GM12878 (cell line): ENCODE measurements around the gene NT5DC4. TPM values are rescaled to one million over a fixed set of nuclear protein-coding genes. Genes with fewer than 3 reads are reported as not detected.

Experiments used
- CBFB ChIP-seq: IDR thresholded peaks from 2 replicates; pipeline ENCODE4 v1.6.1; 2016; ENCODE audit warnings: antibody characterized with exemption, low read depth
- EP300 ChIP-seq, 2 experiments: fragments of 150-350 bp in 1 of 2; IDR thresholded peaks; 2 replicates each; pipeline ENCODE4 v1.6.1; 2011 to 2012; ENCODE audit warnings: low read depth in 2 of 2, low read length in 2 of 2, borderline replicate concordance in 1 of 2, improper control_type of control experiment in 1 of 2, inconsistent platforms in 1 of 2; ENCODE audit not compliant: control insufficient read depth in 1 of 2
- ESRRA ChIP-seq: IDR thresholded peaks from 2 replicates; pipeline ENCODE4 v1.6.1; 2012; ENCODE audit warnings: mild to moderate bottlenecking, low read length, improper control_type of control experiment
- FOXK2 ChIP-seq: fragments of 450-650 bp; IDR thresholded peaks from 2 replicates; pipeline ENCODE4 v1.6.1; 2017; ENCODE audit warnings: mild to moderate bottlenecking, moderate library complexity
- IKZF1 ChIP-seq: fragments of 450-650 bp; conservative IDR thresholded peaks from 2 replicates; pipeline ENCODE4 v1.6.1; 2017; ENCODE audit warnings: antibody characterized with exemption, mild to moderate bottlenecking
- IKZF2 ChIP-seq, 2 experiments: fragments of 450-650 bp; IDR thresholded peaks; 2 replicates each; pipeline ENCODE4 v1.6.1; 2017; ENCODE audit warnings: mild to moderate bottlenecking in 2 of 2, moderate library complexity in 2 of 2
- IRF4 ChIP-seq: IDR thresholded peaks from 2 replicates; pipeline ENCODE4 v1.6.1; 2011; ENCODE audit warnings: low read depth, low read length
- JUND ChIP-seq: IDR thresholded peaks from 2 replicates; pipeline ENCODE4 v1.6.1; 2012; ENCODE audit warnings: low read depth, mild to moderate bottlenecking, low read length, improper control_type of control experiment, moderate library complexity
- LARP7 ChIP-seq: fragments of 450-650 bp; IDR thresholded peaks from 2 replicates; pipeline ENCODE4 v1.6.1; 2017; ENCODE audit warnings: mild to moderate bottlenecking
- MEF2B ChIP-seq: fragments of 450-650 bp; IDR thresholded peaks from 2 replicates; pipeline ENCODE4 v1.6.1; 2018; ENCODE audit warnings: mild to moderate bottlenecking, moderate library complexity; ENCODE audit not compliant: partially characterized antibody, poor library complexity, severe bottlenecking
- POLR2A ChIP-seq: IDR thresholded peaks from 2 replicates; pipeline ENCODE4 v1.6.1; 2011; ENCODE audit warnings: low read depth, mild to moderate bottlenecking, low read length
- RFX5 ChIP-seq: IDR thresholded peaks from 2 replicates; pipeline ENCODE4 v1.6.1; 2011; ENCODE audit warnings: low read depth, low read length, improper control_type of control experiment
- SMARCA5 ChIP-seq: fragments of 450-650 bp; IDR thresholded peaks from 2 replicates; pipeline ENCODE4 v1.6.1; 2017; ENCODE audit warnings: mild to moderate bottlenecking
- SPI1 ChIP-seq: IDR thresholded peaks from 2 replicates; pipeline ENCODE4 v1.6.1; 2011; ENCODE audit warnings: low read depth, mild to moderate bottlenecking, low read length, moderate library complexity, borderline replicate concordance; ENCODE audit not compliant: insufficient read depth
- STAT1 ChIP-seq: fragments of 450-650 bp; conservative IDR thresholded peaks from 2 replicates; pipeline ENCODE4 v1.6.1; 2014; ENCODE audit warnings: antibody characterized with exemption, mild to moderate bottlenecking
- TAF1 ChIP-seq: IDR thresholded peaks from 2 replicates; pipeline ENCODE4 v1.6.1; 2011; ENCODE audit warnings: mild to moderate bottlenecking, low read depth, low read length, borderline replicate concordance
- TBL1XR1 ChIP-seq: IDR thresholded peaks from 2 replicates; pipeline ENCODE4 v1.6.1; 2012; ENCODE audit warnings: low read depth, low read length, improper control_type of control experiment
- ZNF217 ChIP-seq: fragments of 450-650 bp; IDR thresholded peaks from 2 replicates; pipeline ENCODE4 v1.6.1; 2017; ENCODE audit warnings: antibody characterized with exemption, mild to moderate bottlenecking
- ZZZ3 ChIP-seq: IDR thresholded peaks from 2 replicates; pipeline ENCODE4 v1.6.1; 2011; ENCODE audit warnings: low read depth; ENCODE audit not compliant: control insufficient read depth, insufficient read length
- polyA plus RNA-seq, 11 experiments: library from polyadenylated mRNA; depleted of rRNA in 4 of 11; unstranded in 6 of 11; stranded (reverse) in 5 of 11; fragments of >200 nt; fragmentation: Nextera tagmentation in 4 of 11; fragmentation: Illumina TruSeq in 1 of 11; extraction: Ambion mirVana in 4 of 11; extraction: Trizol in 1 of 11; gene quantifications; 1 replicate in 1 of 11; 2 replicates in 10 of 11; pipeline versions ENCODE4 v1.2.1 to v1.2.3, GENCODE V29; 2011 to 2016; ENCODE audit warnings: inconsistent platforms in 2 of 11, missing spikeins in 2 of 11, low read depth in 1 of 11
- total RNA-seq, 4 experiments: library from RNA; depleted of rRNA in 3 of 4; stranded (reverse); fragments of >200 nt in 3 of 4; fragmentation: Illumina TruSeq in 1 of 4; extraction: Trizol in 1 of 4; gene quantifications; 2 replicates each; pipeline versions ENCODE4 v1.2.1 to v1.2.3, GENCODE V29; 2013 to 2021
- TF ChIP-seq, protein P1 (sequence below): fragments of 450-650 bp; formaldehyde crosslinking; IDR thresholded peaks from 2 replicates; pipeline ENCODE4 v1.4.0; 2022; ENCODE audit warnings: mild to moderate bottlenecking, moderate library complexity
- TF ChIP-seq, protein P2 (sequence below): IDR thresholded peaks from 2 replicates; pipeline ENCODE4 v1.6.1; 2011; ENCODE audit warnings: low read depth, low read length, improper control_type of control experiment, borderline replicate concordance
- TF ChIP-seq, protein P3 (sequence below): fragments of 450-650 bp; IDR thresholded peaks from 2 replicates; pipeline ENCODE4 v1.6.1; 2017; ENCODE audit warnings: mild to moderate bottlenecking
- TF ChIP-seq, protein P4 (sequence below): fragments of 450-650 bp; formaldehyde crosslinking; IDR thresholded peaks from 2 replicates; pipeline ENCODE4 v1.4.0; 2020; ENCODE audit warnings: mild to moderate bottlenecking, moderate library complexity

Gene NT5DC4
- total and polyA plus RNA-seq, 10 of the 15 experiments (the other 5 are each of a cell fraction or from before 2014, with no cell fraction given): 0.04 to 2.6 (median 0.32) TPM; not detected in 2

DNA sequence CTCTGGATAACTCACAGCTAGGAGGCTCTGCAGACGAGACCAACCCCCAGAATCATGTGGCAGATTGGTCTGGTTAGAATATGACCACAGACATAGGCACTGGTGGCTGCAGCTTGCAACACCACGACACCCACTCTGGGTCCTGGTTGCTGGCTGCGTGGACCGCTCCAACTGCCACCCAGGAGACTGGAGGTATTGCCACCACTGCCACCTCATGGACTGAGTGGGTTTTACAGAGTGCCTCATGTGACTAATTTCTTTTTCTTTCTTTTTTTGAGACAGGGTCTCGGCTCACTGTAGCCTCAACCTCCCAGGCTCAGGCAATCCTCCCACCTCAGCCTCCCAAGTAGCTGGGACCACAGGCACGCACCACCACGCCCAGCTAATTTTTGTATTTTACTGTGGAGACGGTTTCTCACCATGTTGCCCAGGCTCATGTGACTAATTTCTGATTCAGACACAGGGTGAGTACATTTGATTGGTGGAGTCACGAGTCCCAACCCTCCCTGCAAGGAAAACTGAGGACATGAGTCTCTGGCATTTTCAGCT lies 29.9 kb upstream of the NT5DC4 start (continued):
- no peak for TF ChIP-seq RFX5
- TF ChIP-seq FOXK2: no peak
- no peak for TF ChIP-seq MEF2B
- no peak for TF ChIP-seq SPI1
- TF ChIP-seq SMARCA5: peak; percentile 79; the same call in 1 of the 2 replicates
- TF ChIP-seq, protein P1, sequence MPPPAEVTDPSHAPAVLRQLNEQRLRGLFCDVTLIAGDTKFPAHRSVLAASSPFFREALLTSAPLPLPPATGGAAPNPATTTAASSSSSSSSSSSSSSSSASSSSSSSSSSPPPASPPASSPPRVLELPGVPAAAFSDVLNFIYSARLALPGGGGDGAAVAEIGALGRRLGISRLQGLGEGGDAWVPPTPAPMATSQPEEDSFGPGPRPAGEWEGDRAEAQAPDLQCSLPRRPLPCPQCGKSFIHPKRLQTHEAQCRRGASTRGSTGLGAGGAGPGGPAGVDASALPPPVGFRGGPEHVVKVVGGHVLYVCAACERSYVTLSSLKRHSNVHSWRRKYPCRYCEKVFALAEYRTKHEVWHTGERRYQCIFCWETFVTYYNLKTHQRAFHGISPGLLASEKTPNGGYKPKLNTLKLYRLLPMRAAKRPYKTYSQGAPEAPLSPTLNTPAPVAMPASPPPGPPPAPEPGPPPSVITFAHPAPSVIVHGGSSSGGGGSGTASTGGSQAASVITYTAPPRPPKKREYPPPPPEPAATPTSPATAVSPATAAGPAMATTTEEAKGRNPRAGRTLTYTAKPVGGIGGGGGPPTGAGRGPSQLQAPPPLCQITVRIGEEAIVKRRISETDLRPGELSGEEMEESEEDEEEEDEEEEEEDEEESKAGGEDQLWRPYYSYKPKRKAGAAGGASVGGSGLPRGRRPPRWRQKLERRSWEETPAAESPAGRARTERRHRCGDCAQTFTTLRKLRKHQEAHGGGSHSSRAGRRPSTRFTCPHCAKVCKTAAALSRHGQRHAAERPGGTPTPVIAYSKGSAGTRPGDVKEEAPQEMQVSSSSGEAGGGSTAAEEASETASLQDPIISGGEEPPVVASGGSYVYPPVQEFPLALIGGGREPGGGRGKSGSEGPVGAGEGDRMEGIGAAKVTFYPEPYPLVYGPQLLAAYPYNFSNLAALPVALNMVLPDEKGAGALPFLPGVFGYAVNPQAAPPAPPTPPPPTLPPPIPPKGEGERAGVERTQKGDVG (CRISPR knock-in tag): no peak
- no peak for TF ChIP-seq ZZZ3
- no peak for TF ChIP-seq TBL1XR1
- TF ChIP-seq POLR2A: no peak
- TF ChIP-seq, protein P2, sequence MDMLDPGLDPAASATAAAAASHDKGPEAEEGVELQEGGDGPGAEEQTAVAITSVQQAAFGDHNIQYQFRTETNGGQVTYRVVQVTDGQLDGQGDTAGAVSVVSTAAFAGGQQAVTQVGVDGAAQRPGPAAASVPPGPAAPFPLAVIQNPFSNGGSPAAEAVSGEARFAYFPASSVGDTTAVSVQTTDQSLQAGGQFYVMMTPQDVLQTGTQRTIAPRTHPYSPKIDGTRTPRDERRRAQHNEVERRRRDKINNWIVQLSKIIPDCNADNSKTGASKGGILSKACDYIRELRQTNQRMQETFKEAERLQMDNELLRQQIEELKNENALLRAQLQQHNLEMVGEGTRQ: no peak; the same call in 1 of the 2 replicates
- no peak for TF ChIP-seq IRF4
- TF ChIP-seq ZNF217: no peak
- TF ChIP-seq, protein P3, sequence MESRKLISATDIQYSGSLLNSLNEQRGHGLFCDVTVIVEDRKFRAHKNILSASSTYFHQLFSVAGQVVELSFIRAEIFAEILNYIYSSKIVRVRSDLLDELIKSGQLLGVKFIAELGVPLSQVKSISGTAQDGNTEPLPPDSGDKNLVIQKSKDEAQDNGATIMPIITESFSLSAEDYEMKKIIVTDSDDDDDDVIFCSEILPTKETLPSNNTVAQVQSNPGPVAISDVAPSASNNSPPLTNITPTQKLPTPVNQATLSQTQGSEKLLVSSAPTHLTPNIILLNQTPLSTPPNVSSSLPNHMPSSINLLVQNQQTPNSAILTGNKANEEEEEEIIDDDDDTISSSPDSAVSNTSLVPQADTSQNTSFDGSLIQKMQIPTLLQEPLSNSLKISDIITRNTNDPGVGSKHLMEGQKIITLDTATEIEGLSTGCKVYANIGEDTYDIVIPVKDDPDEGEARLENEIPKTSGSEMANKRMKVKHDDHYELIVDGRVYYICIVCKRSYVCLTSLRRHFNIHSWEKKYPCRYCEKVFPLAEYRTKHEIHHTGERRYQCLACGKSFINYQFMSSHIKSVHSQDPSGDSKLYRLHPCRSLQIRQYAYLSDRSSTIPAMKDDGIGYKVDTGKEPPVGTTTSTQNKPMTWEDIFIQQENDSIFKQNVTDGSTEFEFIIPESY: no peak
- TF ChIP-seq TAF1: no peak
- TF ChIP-seq IKZF1: peak; percentile 39; the same call in 1 of the 2 replicates
- no peak; a peak in 1 of 4 replicates for TF ChIP-seq IKZF2 (IDR thresholded peaks at IDR 0.05)
- TF ChIP-seq LARP7: no peak
- TF ChIP-seq ESRRA: no peak
- TF ChIP-seq JUND: no peak
- TF ChIP-seq CBFB: no peak
- no peak for TF ChIP-seq EP300 (IDR thresholded peaks at IDR 0.05; ENCODE audit: borderline replicate concordance in 1 of 2, control insufficient read depth in 1 of 2, low read depth in 2 of 2, low read length in 2 of 2)
- no peak for TF ChIP-seq STAT1
- TF ChIP-seq, protein P4, sequence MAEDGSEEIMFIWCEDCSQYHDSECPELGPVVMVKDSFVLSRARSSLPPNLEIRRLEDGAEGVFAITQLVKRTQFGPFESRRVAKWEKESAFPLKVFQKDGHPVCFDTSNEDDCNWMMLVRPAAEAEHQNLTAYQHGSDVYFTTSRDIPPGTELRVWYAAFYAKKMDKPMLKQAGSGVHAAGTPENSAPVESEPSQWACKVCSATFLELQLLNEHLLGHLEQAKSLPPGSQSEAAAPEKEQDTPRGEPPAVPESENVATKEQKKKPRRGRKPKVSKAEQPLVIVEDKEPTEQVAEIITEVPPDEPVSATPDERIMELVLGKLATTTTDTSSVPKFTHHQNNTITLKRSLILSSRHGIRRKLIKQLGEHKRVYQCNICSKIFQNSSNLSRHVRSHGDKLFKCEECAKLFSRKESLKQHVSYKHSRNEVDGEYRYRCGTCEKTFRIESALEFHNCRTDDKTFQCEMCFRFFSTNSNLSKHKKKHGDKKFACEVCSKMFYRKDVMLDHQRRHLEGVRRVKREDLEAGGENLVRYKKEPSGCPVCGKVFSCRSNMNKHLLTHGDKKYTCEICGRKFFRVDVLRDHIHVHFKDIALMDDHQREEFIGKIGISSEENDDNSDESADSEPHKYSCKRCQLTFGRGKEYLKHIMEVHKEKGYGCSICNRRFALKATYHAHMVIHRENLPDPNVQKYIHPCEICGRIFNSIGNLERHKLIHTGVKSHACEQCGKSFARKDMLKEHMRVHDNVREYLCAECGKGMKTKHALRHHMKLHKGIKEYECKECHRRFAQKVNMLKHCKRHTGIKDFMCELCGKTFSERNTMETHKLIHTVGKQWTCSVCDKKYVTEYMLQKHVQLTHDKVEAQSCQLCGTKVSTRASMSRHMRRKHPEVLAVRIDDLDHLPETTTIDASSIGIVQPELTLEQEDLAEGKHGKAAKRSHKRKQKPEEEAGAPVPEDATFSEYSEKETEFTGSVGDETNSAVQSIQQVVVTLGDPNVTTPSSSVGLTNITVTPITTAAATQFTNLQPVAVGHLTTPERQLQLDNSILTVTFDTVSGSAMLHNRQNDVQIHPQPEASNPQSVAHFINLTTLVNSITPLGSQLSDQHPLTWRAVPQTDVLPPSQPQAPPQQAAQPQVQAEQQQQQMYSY: no peak
